G401 (cell line): Measurements from ENCODE around the gene KNSTRN. TPM values are rescaled to one million over a fixed set of nuclear protein-coding genes. Genes with fewer than 3 reads are reported as not detected.
A peak's percentile ranks its signal among the peaks of the same experiment; 100 is the strongest.

Experiments used
- DNase-seq: peaks from one replicate; pipeline ENCODE4 v3.0.0-alpha.2; 2015; ENCODE audit warnings: low spot score
- in situ Hi-C: cut with HindIII; loops from 2 replicates; pipeline ENCODE4 v1.10.0; 2016; ENCODE audit warnings: low sequenced_read_pairs, mixed read lengths
- total RNA-seq: library from RNA; depleted of rRNA; stranded (reverse); fragments of >200 nt; shearing (Covaris generic); gene quantifications from 2 replicates; pipeline ENCODE4 v1.2.3, GENCODE V29; 2014

KNSTRN gene
- total RNA-seq, 1 experiment from 2014 or later, result 146 TPM

GRCh38 chr15:40388941-40389823 lies 6.7 kb downstream of the KNSTRN start:
- DNase-seq, result no peak
- in situ Hi-C loops, result no loop called here

GRCh38 chr15:40389824-40390595 lies 7.5 kb downstream of the KNSTRN start:
- DNase-seq, result no peak
- in situ Hi-C loops, result no loop called here

- DNase-seq, result no peak
- in situ Hi-C loops, result no loop called here
Measured at GRCh38 chr15:40392986-40393948, 10.7 kb downstream of the KNSTRN start.

- no peak for DNase-seq
- in situ Hi-C loops, result no loop called here
Measured at GRCh38 chr15:40397688-40398412, 15.3 kb downstream of the KNSTRN start.

GRCh38 chr15:40398413-40398873 lies 15.9 kb downstream of the KNSTRN start:
- DNase-seq, result no peak
- in situ Hi-C loops, result no loop called here

- in situ Hi-C loops, result no loop called here
- no peak for DNase-seq
Measured at GRCh38 chr15:40399370-40399769, 16.8 kb downstream of the KNSTRN start.

- in situ Hi-C loops, result no loop called here
- DNase-seq, result peak; percentile 98
Measured at GRCh38 chr15:40405501-40406381, 23.2 kb downstream of the KNSTRN start, which contains the start of gene IVD. TSS of gene IVD (plus strand) at chr15:40405795. CDS start at chr15:40405828, 33 bp downstream.

- in situ Hi-C loops, result no loop called here
Measured at GRCh38 chr15:40407330-40407990, 24.9 kb downstream of the KNSTRN start.

GRCh38 chr15:40409366-40409765 lies 26.8 kb downstream of the KNSTRN start:
- no peak for DNase-seq
- in situ Hi-C loops, result no loop called here

More at GRCh38 chr15:40407330-40407990, 24.9 kb downstream of the KNSTRN start:
- DNase-seq, result no peak

GRCh38 chr15:40410476-40410875 lies 28.0 kb downstream of the KNSTRN start:
- in situ Hi-C loops, result no loop called here
- no peak for DNase-seq

- DNase-seq, result no peak
- in situ Hi-C loops, result no loop called here
Measured at GRCh38 chr15:40412095-40412759, 29.7 kb downstream of the KNSTRN start.

GRCh38 chr15:40413036-40413435 lies 30.5 kb downstream of the KNSTRN start:
- in situ Hi-C loops, result no loop called here
- no peak for DNase-seq

- in situ Hi-C loops, result no loop called here
- no peak for DNase-seq
Measured at GRCh38 chr15:40414816-40415215, 32.3 kb downstream of the KNSTRN start.

GRCh38 chr15:40415226-40415625 lies 32.7 kb downstream of the KNSTRN start:
- in situ Hi-C loops, result no loop called here
- DNase-seq, result no peak

- DNase-seq, result no peak
- in situ Hi-C loops, result no loop called here
Measured at GRCh38 chr15:40416056-40416455, 33.5 kb downstream of the KNSTRN start.

GRCh38 chr15:40418126-40418525 lies 35.6 kb downstream of the KNSTRN start:
- in situ Hi-C loops, result no loop called here
- DNase-seq, result no peak
